ENCODE measurements around the gene BTK.

BTK gene

GRCh38 chrX:101357166-101357795 is 28.7 kb downstream of the BTK start:
- Histone ChIP-seq H4K91ac (ENCODE audit: low read depth, low read length, poor library complexity) (no peak overlapping the region), H3K27ac (replicated peaks; ENCODE audit: low read length) (no peak overlapping the region), H2AK5ac (ENCODE audit: low read depth, low read length) (no peak overlapping the region), H2AFZ (ENCODE audit: low read length) (peak overlapping the region; percentile 73), H3K23ac (ENCODE audit: low read depth, low read length, poor library complexity) (no peak overlapping the region), H3K79me1 (ENCODE audit: low read depth, low read length) (no peaks in the 10 kb centered on the region), H3K9ac (ENCODE audit: low read depth, low read length, poor library complexity) (no peak overlapping the region), H3K4me1 (ENCODE audit: control insufficient read depth in 2 of 2, insufficient read depth in 1 of 2, low read depth in 1 of 2, low read length in 2 of 2) (no peaks in the 10 kb centered on the region), H3K9me3 (replicated peaks in 1 of 2; ENCODE audit: control insufficient read depth in 2 of 2, insufficient read depth in 1 of 2, low read depth in 1 of 2, low read length in 2 of 2) (no peaks in the 10 kb centered on the region), H2BK5ac (ENCODE audit: low read length) (no peak overlapping the region), H3K18ac (ENCODE audit: low read length) (no peak overlapping the region), H3K4ac (ENCODE audit: low read length) (no peak overlapping the region), H3K4me3 (ENCODE audit: low read length in 2 of 2) (no peak overlapping the region), H2BK120ac (ENCODE audit: low read depth, low read length) (no peak overlapping the region), H2BK12ac (ENCODE audit: low read length) (no peak overlapping the region), H3K14ac (ENCODE audit: low read length) (no peak overlapping the region), H3K36me3 (replicated peaks in 1 of 2; ENCODE audit: control insufficient read depth in 2 of 2, insufficient read depth in 2 of 2, low read length in 2 of 2) (no peaks in the 10 kb centered on the region), H3K4me2 (ENCODE audit: insufficient read depth, low read length, poor library complexity, severe bottlenecking) (no peak overlapping the region), H4K8ac (ENCODE audit: low read depth, low read length) (no peak overlapping the region), H2BK15ac (ENCODE audit: low read length) (no peak overlapping the region), H3K27me3 (ENCODE audit: control insufficient read depth in 3 of 3, insufficient read depth in 3 of 3, low read depth in 1 of 3, low read length in 3 of 3) (peaks cover 0 to 6% (median 0%) of the 10 kb centered on the region in 3 experiments)
- no peak for DNase-seq (ENCODE audit: low spot score)
- WGBS, 2 donors (ENCODE audit: extremely low coverage in 2 of 2, insufficient read length in 2 of 2, insufficient replicate concordance in 1 of 2): no CpG with 5 or more reads among the region's 5 CpGs

DNA sequence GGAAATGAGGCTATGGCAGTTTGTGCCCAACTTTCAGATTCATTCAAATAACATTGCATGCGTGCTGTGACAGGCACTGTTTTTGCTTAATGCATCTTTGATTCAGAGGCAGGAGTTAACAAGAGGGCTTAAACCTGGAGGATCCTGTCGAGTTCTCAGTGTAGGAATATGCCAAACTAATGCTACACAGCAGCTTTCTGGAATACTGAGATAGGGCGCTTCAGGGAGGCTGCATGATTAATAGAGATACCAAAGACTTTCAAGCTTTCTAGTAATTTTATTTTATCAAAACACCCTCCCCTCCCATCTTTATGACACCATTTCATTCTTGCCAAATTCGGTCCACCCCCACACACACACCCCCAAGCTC is 36.8 kb downstream of the BTK start:
- peak overlapping the region in 1 of 2 donors; percentile 90 for H3K4me3 ChIP-seq (ENCODE audit: low read length in 2 of 2)
- no peak overlapping the region for H2BK15ac ChIP-seq (ENCODE audit: low read length)
- H3K36me3 ChIP-seq (replicated peaks in 1 of 2; ENCODE audit: control insufficient read depth in 2 of 2, insufficient read depth in 2 of 2, low read length in 2 of 2): peaks cover 0 to 19% of the 10 kb centered on the region in 2 donors
- H2BK120ac ChIP-seq (ENCODE audit: low read depth, low read length): no peak overlapping the region
- H3K4me1 ChIP-seq (ENCODE audit: control insufficient read depth in 2 of 2, insufficient read depth in 1 of 2, low read depth in 1 of 2, low read length in 2 of 2): peaks cover 1 to 3% of the 10 kb centered on the region in 2 donors
- no peak overlapping the region for H3K4ac ChIP-seq (ENCODE audit: low read length)
- H2BK12ac ChIP-seq (ENCODE audit: low read length): no peak overlapping the region
- H2AK5ac ChIP-seq (ENCODE audit: low read depth, low read length): no peak overlapping the region
- H3K14ac ChIP-seq (ENCODE audit: low read length): no peak overlapping the region
- H3K27ac ChIP-seq (replicated peaks; ENCODE audit: low read length): peak overlapping the region; percentile 12
- H3K9ac ChIP-seq (ENCODE audit: low read depth, low read length, poor library complexity): no peak overlapping the region
- no peak overlapping the region for H4K8ac ChIP-seq (ENCODE audit: low read depth, low read length)
- DNase-seq (ENCODE audit: low spot score): no peak
- no CpG with 5 or more reads among the region's 4 CpGs for WGBS, 2 donors (ENCODE audit: extremely low coverage in 2 of 2, insufficient read length in 2 of 2, insufficient replicate concordance in 1 of 2)
- no peak overlapping the region for H3K18ac ChIP-seq (ENCODE audit: low read length)
- H2AFZ ChIP-seq (ENCODE audit: low read length): peak overlapping the region; percentile 98
- no peak overlapping the region for H4K91ac ChIP-seq (ENCODE audit: low read depth, low read length, poor library complexity)
- no peak overlapping the region for H3K23ac ChIP-seq (ENCODE audit: low read depth, low read length, poor library complexity)
- no peak overlapping the region for H2BK5ac ChIP-seq (ENCODE audit: low read length)
- H3K27me3 ChIP-seq (ENCODE audit: control insufficient read depth in 3 of 3, insufficient read depth in 3 of 3, low read depth in 1 of 3, low read length in 3 of 3): peaks cover 0 to 3% (median 0%) of the 10 kb centered on the region in 3 experiments
- no peaks in the 10 kb centered on the region for H3K79me1 ChIP-seq (ENCODE audit: low read depth, low read length)
- no peaks in the 10 kb centered on the region for H3K9me3 ChIP-seq (replicated peaks in 1 of 2; ENCODE audit: control insufficient read depth in 2 of 2, insufficient read depth in 1 of 2, low read depth in 1 of 2, low read length in 2 of 2)
- peak overlapping the region; percentile 21 for H3K4me2 ChIP-seq (ENCODE audit: insufficient read depth, low read length, poor library complexity, severe bottlenecking)

- Histone ChIP-seq H3K27ac (replicated peaks; ENCODE audit: low read length) (peak within 1 kb of the TSS; percentile 67), H2BK12ac (ENCODE audit: low read length) (no peak within 1 kb of the TSS)
- no CpG with 5 or more reads among the region's 55 CpGs for WGBS, 2 donors (ENCODE audit: extremely low coverage in 2 of 2, insufficient read length in 2 of 2, insufficient replicate concordance in 1 of 2)
Measured at GRCh38 chrX:101348452-101349192, 37.4 kb downstream of the BTK start, which contains the start of gene TIMM8A. Gene TIMM8A (minus strand): TSS chrX:101348742. CDS start chrX:101348664, 78 bp downstream.

DNA sequence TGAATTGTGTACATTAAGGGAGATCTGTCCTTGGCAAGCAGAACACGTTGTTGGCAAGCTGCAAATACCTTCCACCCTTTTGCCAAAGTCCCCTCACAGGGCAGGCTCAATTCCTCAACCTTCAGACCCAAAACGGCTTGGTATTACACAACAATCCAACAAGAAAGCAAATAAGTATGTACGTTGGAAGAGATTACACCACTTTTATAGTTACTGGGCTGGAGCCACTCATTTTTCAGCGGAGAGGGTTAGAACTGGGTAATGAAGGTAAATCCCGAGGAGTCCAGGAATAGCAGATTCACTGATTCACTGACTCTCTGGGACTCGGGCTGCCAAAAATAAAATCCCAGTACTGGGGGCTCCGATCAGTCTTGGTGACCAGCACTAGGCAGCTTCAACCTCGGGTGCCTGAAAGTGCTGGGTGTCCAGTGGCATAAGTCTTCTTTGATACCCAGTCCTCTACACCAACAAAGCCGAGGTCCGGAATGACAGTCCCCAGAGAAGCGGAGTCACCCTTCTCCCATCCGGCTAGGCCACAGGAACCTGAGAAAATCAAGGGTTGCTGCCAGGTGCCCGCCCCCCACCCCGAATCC is 38.0 kb downstream of the BTK start:
- DNase-seq (ENCODE audit: low spot score): no peak

More at GRCh38 chrX:101348452-101349192, 37.4 kb downstream of the BTK start, which contains the start of gene TIMM8A:
- Histone ChIP-seq H3K4me1 (ENCODE audit: control insufficient read depth in 2 of 2, insufficient read depth in 1 of 2, low read depth in 1 of 2, low read length in 2 of 2) (peaks cover 1 to 3% of the 10 kb centered on the region in 2 donors), H3K14ac (ENCODE audit: low read length) (no peak within 1 kb of the TSS), H2BK120ac (ENCODE audit: low read depth, low read length) (no peak within 1 kb of the TSS), H2BK15ac (ENCODE audit: low read length) (no peak within 1 kb of the TSS), H3K27me3 (ENCODE audit: control insufficient read depth in 3 of 3, insufficient read depth in 3 of 3, low read depth in 1 of 3, low read length in 3 of 3) (no peaks in the 10 kb centered on the region), H2AFZ (ENCODE audit: low read length) (peak within 1 kb of the TSS; percentile 98), H3K4ac (ENCODE audit: low read length) (no peak within 1 kb of the TSS), H3K79me1 (ENCODE audit: low read depth, low read length) (no peaks in the 10 kb centered on the region), H3K4me3 (ENCODE audit: low read length in 2 of 2) (peak within 1 kb of the TSS; percentile 90 to 96), H2BK5ac (ENCODE audit: low read length) (no peak within 1 kb of the TSS), H3K4me2 (ENCODE audit: insufficient read depth, low read length, poor library complexity, severe bottlenecking) (peak within 1 kb of the TSS; percentile 64), H3K18ac (ENCODE audit: low read length) (peak within 1 kb of the TSS; percentile 88), H3K36me3 (replicated peaks in 1 of 2; ENCODE audit: control insufficient read depth in 2 of 2, insufficient read depth in 2 of 2, low read length in 2 of 2) (peaks cover 0 to 19% of the 10 kb centered on the region in 2 donors), H2AK5ac (ENCODE audit: low read depth, low read length) (no peak within 1 kb of the TSS), H3K9ac (ENCODE audit: low read depth, low read length, poor library complexity) (peak within 1 kb of the TSS; percentile 83), H3K23ac (ENCODE audit: low read depth, low read length, poor library complexity) (peak within 1 kb of the TSS; percentile 44), H4K91ac (ENCODE audit: low read depth, low read length, poor library complexity) (no peak within 1 kb of the TSS), H3K9me3 (replicated peaks in 1 of 2; ENCODE audit: control insufficient read depth in 2 of 2, insufficient read depth in 1 of 2, low read depth in 1 of 2, low read length in 2 of 2) (no peaks in the 10 kb centered on the region), H4K8ac (ENCODE audit: low read depth, low read length) (no peak within 1 kb of the TSS)
- peak; percentile 32 for DNase-seq (ENCODE audit: low spot score)

More for the DNA sequence above, 38.0 kb downstream of the BTK start:
- no peak overlapping the region for H3K27ac ChIP-seq (replicated peaks; ENCODE audit: low read length)
- no peak overlapping the region for H4K91ac ChIP-seq (ENCODE audit: low read depth, low read length, poor library complexity)
- H3K9ac ChIP-seq (ENCODE audit: low read depth, low read length, poor library complexity): no peak overlapping the region
- H2BK15ac ChIP-seq (ENCODE audit: low read length): no peak overlapping the region
- no CpG with 5 or more reads among the region's 14 CpGs for WGBS, 2 donors (ENCODE audit: extremely low coverage in 2 of 2, insufficient read length in 2 of 2, insufficient replicate concordance in 1 of 2)
- peaks cover 0 to 19% of the 10 kb centered on the region in 2 donors for H3K36me3 ChIP-seq (replicated peaks in 1 of 2; ENCODE audit: control insufficient read depth in 2 of 2, insufficient read depth in 2 of 2, low read length in 2 of 2)
- no peak overlapping the region for H3K18ac ChIP-seq (ENCODE audit: low read length)
- H2AFZ ChIP-seq (ENCODE audit: low read length): peak overlapping the region; percentile 98
- H2BK5ac ChIP-seq (ENCODE audit: low read length): no peak overlapping the region
- no peaks in the 10 kb centered on the region for H3K9me3 ChIP-seq (replicated peaks in 1 of 2; ENCODE audit: control insufficient read depth in 2 of 2, insufficient read depth in 1 of 2, low read depth in 1 of 2, low read length in 2 of 2)
- H3K4ac ChIP-seq (ENCODE audit: low read length): no peak overlapping the region
- H3K4me3 ChIP-seq (ENCODE audit: low read length in 2 of 2): peak overlapping the region; percentile 90 to 96
- no peak overlapping the region for H2BK12ac ChIP-seq (ENCODE audit: low read length)
- no peak overlapping the region for H2BK120ac ChIP-seq (ENCODE audit: low read depth, low read length)
- H3K23ac ChIP-seq (ENCODE audit: low read depth, low read length, poor library complexity): no peak overlapping the region
- peak overlapping the region; percentile 64 for H3K4me2 ChIP-seq (ENCODE audit: insufficient read depth, low read length, poor library complexity, severe bottlenecking)
- H4K8ac ChIP-seq (ENCODE audit: low read depth, low read length): no peak overlapping the region
- H3K4me1 ChIP-seq (ENCODE audit: control insufficient read depth in 2 of 2, insufficient read depth in 1 of 2, low read depth in 1 of 2, low read length in 2 of 2): peaks cover 1 to 3% of the 10 kb centered on the region in 2 donors
- no peak overlapping the region for H2AK5ac ChIP-seq (ENCODE audit: low read depth, low read length)
- no peaks in the 10 kb centered on the region for H3K27me3 ChIP-seq (ENCODE audit: control insufficient read depth in 3 of 3, insufficient read depth in 3 of 3, low read depth in 1 of 3, low read length in 3 of 3)
- no peaks in the 10 kb centered on the region for H3K79me1 ChIP-seq (ENCODE audit: low read depth, low read length)
- H3K14ac ChIP-seq (ENCODE audit: low read length): no peak overlapping the region
